Kidney (tissue), 14 donors: ENCODE results near the gene MAIP1. TPM values are rescaled to one million over a fixed set of nuclear protein-coding genes. Genes with fewer than 3 reads are reported as not detected.
A peak's percentile ranks its signal among the peaks of the same experiment; 100 is the strongest.

Experiments
- DNase-seq, 5 donors: peaks; one replicate each; pipeline ENCODE4 v3.0.0-alpha.2; 2013 to 2020
- FAIRE-seq: peaks from 2 replicates; lab custom pipeline; 2012; peaks lifted over from hg19 to GRCh38; lab: Jason Lieb, UNC
- H3K27ac ChIP-seq, 2 donors: one replicate each; pipeline ENCODE4 v1.7.0; 2013; ENCODE audit warnings: low read depth in 2 of 2, low read length in 2 of 2, inconsistent platforms in 1 of 2
- H3K27me3 ChIP-seq: one replicate; pipeline ENCODE4 v1.7.1; 2013; ENCODE audit warnings: low read length, inconsistent platforms; ENCODE audit not compliant: control insufficient read depth, insufficient read depth
- H3K36me3 ChIP-seq, 3 donors: one replicate each; pipeline versions ENCODE4 v1.7.0 to v1.7.1; 2013; ENCODE audit warnings: low read length in 3 of 3, control low read depth in 1 of 3, inconsistent platforms in 1 of 3; ENCODE audit not compliant: insufficient read depth in 3 of 3, control insufficient read depth in 2 of 3
- H3K4me1 ChIP-seq, 3 donors: one replicate each; pipeline versions ENCODE4 v1.7.0 to v1.7.1; 2013; ENCODE audit warnings: low read length in 3 of 3, inconsistent platforms in 1 of 3, low read depth in 1 of 3; ENCODE audit not compliant: control insufficient read depth in 2 of 3, insufficient read depth in 2 of 3
- H3K4me3 ChIP-seq, 3 donors: one replicate each; pipeline versions ENCODE4 v1.7.0 to v1.8.1; 2013; ENCODE audit warnings: low read length in 3 of 3, control low read depth in 1 of 3, inconsistent platforms in 1 of 3
- H3K9ac ChIP-seq, 3 donors: one replicate each; pipeline versions ENCODE4 v1.7.0 to v1.7.1; 2013; ENCODE audit warnings: low read length in 3 of 3, control low read depth in 1 of 3, inconsistent platforms in 1 of 3
- H3K9me3 ChIP-seq, 3 donors: one replicate each; pipeline versions ENCODE4 v1.7.0 to v1.7.1; 2013; ENCODE audit warnings: low read length in 3 of 3, control low read depth in 1 of 3, inconsistent platforms in 1 of 3; ENCODE audit not compliant: control insufficient read depth in 2 of 3, insufficient read depth in 1 of 3
- CTCF ChIP-seq: IDR thresholded peaks from 3 replicates; pipeline ENCODE4 v1.5.1; 2012; ENCODE audit warnings: mild to moderate bottlenecking, moderate library complexity, borderline replicate concordance; ENCODE audit not compliant: insufficient read depth; ENCODE audit errors: extremely low read depth
- intact Hi-C: fragments of 100-400 bp; cut with DNase I; formaldehyde crosslinking; loops from one replicate; pipeline ENCODE4 v1.11.1; 2022
- polyA plus RNA-seq: library from polyadenylated mRNA; stranded (reverse); fragments of 350-450 nt; fragmentation: Illumina TruSeq; extraction: RNeasy Lipid Tissue Mini Kit (QIAGEN cat#74804); gene quantifications from one replicate; pipeline ENCODE4 v1.2.3, GENCODE V29; 2014; ENCODE audit warnings: low read depth, low replicate concordance; ENCODE audit not compliant: insufficient read depth
- total RNA-seq: library from RNA; stranded (reverse); fragmentation: NEBNext Ultra II Directional; extraction: Animal tissue kit (Norgen Biotek cat#: 25700); gene quantifications from one replicate; pipeline ENCODE4 v1.2.1, GENCODE V29; 2021
- donor health status: control.
- donor health status: control.
- donor health status: control.
- donor health status: control.
- donor health status: control.
- donor health status: DM: yes; HTN: yes; CAD: no.
- donor health status: Normal renal cell carcinoma (clear cell type).

MAIP1 gene
- total and polyA plus RNA-seq, 2 donors from 2014 or later, result 16.0 to 43.1 TPM

GRCh38 chr2:199936554-199936953 lies 18.8 kb upstream of the MAIP1 start:
- DNase-seq, result peak in 1 of 5 donors; percentile 21
- H3K36me3 ChIP-seq, result peaks cover 4 to 28% (median 11%) of the 10 kb centered on the region in 3 donors

DNA sequence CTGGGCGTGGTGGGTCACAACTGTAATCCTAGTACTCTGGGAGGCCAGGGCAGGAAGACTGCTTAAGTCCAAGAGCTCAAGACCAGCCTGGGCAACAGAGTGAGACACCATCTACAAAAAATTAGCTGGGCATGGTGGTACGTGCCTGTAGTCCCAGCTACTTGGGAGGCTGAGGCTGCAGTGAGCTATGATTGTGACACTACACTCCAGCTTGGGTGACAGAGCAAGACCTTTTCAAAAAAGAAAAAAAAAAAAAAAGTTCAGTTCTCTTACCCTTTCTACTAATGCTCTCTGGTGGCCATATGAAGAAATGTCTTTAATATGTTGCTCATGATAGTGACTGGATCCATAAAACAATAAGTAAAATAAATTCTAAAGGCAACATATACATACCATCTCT lies 15.0 kb upstream of the MAIP1 start:
- peaks cover 7 to 25% (median 13%) of the 10 kb centered on the region in 3 donors for H3K36me3 ChIP-seq
- TF ChIP-seq CTCF, result peak; percentile 12
- peaks cover 0 to 4% (median 0%) of the 10 kb centered on the region in 3 donors for H3K4me1 ChIP-seq
- FAIRE-seq, result no peak
- peak in 1 of 5 donors; percentile 2 for DNase-seq
- H3K9ac ChIP-seq, result no peak overlapping the region
- no peaks in the 10 kb centered on the region for H3K27me3 ChIP-seq
- no peak overlapping the region for H3K4me3 ChIP-seq
- H3K27ac ChIP-seq, result no peak overlapping the region
- no peaks in the 10 kb centered on the region for H3K9me3 ChIP-seq
- intact Hi-C loops, result no loop called here

More at GRCh38 chr2:199936554-199936953, 18.8 kb upstream of the MAIP1 start:
- H3K9me3 ChIP-seq, result no peaks in the 10 kb centered on the region
- no peak overlapping the region for H3K27ac ChIP-seq
- no peak for FAIRE-seq
- no peak overlapping the region for H3K9ac ChIP-seq
- peak overlapping the region in 2 of 3 donors; percentile 28 to 35 for H3K4me3 ChIP-seq
- H3K4me1 ChIP-seq, result peaks cover 0 to 4% (median 0%) of the 10 kb centered on the region in 3 donors
- intact Hi-C loops, result no loop called here
- no peak for TF ChIP-seq CTCF
- H3K27me3 ChIP-seq, result no peaks in the 10 kb centered on the region

- Histone ChIP-seq H3K36me3 (peaks cover 10 to 42% (median 15%) of the 10 kb centered on the region in 3 donors), H3K4me3 (no peak overlapping the region), H3K27me3 (no peaks in the 10 kb centered on the region), H3K27ac (no peak overlapping the region), H3K4me1 (no peaks in the 10 kb centered on the region), H3K9ac (no peak overlapping the region), H3K9me3 (no peaks in the 10 kb centered on the region)
- DNase-seq (no peak), FAIRE-seq (no peak)
- intact Hi-C loops, result no loop called here
- TF ChIP-seq CTCF, result no peak
Measured at GRCh38 chr2:199943373-199943772, 12.0 kb upstream of the MAIP1 start.

DNA sequence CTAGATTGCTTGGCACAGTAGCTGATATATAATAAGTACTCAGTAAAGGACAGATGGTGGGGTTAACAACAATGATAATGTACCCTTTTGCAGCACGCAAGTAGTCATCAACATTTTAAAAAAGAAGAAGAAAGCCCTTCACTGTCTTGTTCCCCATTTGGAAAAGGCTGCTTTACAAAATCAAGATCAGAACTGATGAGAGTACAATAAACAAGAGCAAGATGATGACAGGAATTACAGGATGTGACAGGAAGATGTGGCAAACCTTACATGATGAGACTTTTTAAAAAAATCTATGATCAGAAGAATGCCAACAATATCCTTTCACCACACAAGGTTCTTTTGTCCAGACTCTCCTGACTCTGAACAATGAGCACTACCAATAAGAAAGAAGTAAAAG lies 9.2 kb upstream of the MAIP1 start:
- no peak overlapping the region for H3K27ac ChIP-seq
- no peak overlapping the region for H3K9ac ChIP-seq
- intact Hi-C loops, result no loop called here
- H3K27me3 ChIP-seq, result no peaks in the 10 kb centered on the region
- H3K36me3 ChIP-seq, result peaks cover 8 to 28% (median 17%) of the 10 kb centered on the region in 3 donors
- TF ChIP-seq CTCF, result no peak
- no peak overlapping the region for H3K4me3 ChIP-seq
- DNase-seq (no peak), FAIRE-seq (no peak)
- H3K4me1 ChIP-seq, result peaks cover 0 to 2% (median 0%) of the 10 kb centered on the region in 3 donors
- H3K9me3 ChIP-seq, result no peaks in the 10 kb centered on the region
